Glutamatergic neuron (in vitro differentiated cells): ENCODE results near the gene PAK3. TPM values are rescaled to one million over a fixed set of nuclear protein-coding genes. Genes with fewer than 3 reads are reported as not detected.

Experiments used
- DNase-seq: peaks from one replicate; pipeline ENCODE4 v3.0.0; 2022
- H3K27ac Mint-ChIP-seq: one replicate; pipeline ENCODE4 v1.8.0; 2020; ENCODE audit warnings: mild to moderate bottlenecking, mixed read lengths, inconsistent platforms; ENCODE audit not compliant: unreplicated experiment
- H3K27me3 Mint-ChIP-seq: one replicate; pipeline ENCODE4 v1.8.0; 2020; ENCODE audit warnings: mild to moderate bottlenecking, moderate library complexity, mixed read lengths, inconsistent platforms; ENCODE audit not compliant: unreplicated experiment
- H3K36me3 Mint-ChIP-seq: one replicate; pipeline ENCODE4 v1.8.0; 2020; ENCODE audit warnings: mild to moderate bottlenecking, mixed read lengths, inconsistent platforms; ENCODE audit not compliant: unreplicated experiment
- H3K4me1 Mint-ChIP-seq: one replicate; pipeline ENCODE4 v1.8.0; 2020; ENCODE audit warnings: mild to moderate bottlenecking, low read depth, mixed read lengths, inconsistent platforms; ENCODE audit not compliant: unreplicated experiment
- H3K4me3 Mint-ChIP-seq: one replicate; pipeline ENCODE4 v1.8.0; 2020; ENCODE audit warnings: mild to moderate bottlenecking, mixed read lengths, inconsistent platforms; ENCODE audit not compliant: unreplicated experiment
- H3K9me3 Mint-ChIP-seq: one replicate; pipeline ENCODE4 v1.8.0; 2020; ENCODE audit warnings: mild to moderate bottlenecking, moderate library complexity, mixed read lengths, inconsistent platforms; ENCODE audit not compliant: unreplicated experiment
- total RNA-seq: library from RNA; stranded (reverse); fragmentation: NEBNext Ultra II Directional; extraction: Animal tissue kit (Norgen Biotek cat#: 25700); gene quantifications from one replicate; pipeline ENCODE4 v1.2.1, GENCODE V29; 2021; ENCODE audit not compliant: unreplicated experiment
- TF ChIP-seq, protein P1 (sequence below): fragments of 200-600 bp; sonication (generic); IDR thresholded peaks from one replicate; pipeline ENCODE4 v1.5.0; 2021; ENCODE audit not compliant: partially characterized antibody, unreplicated experiment

PAK3 gene
- total RNA-seq, 1 donor from 2014 or later = 31.5 TPM

DNA sequence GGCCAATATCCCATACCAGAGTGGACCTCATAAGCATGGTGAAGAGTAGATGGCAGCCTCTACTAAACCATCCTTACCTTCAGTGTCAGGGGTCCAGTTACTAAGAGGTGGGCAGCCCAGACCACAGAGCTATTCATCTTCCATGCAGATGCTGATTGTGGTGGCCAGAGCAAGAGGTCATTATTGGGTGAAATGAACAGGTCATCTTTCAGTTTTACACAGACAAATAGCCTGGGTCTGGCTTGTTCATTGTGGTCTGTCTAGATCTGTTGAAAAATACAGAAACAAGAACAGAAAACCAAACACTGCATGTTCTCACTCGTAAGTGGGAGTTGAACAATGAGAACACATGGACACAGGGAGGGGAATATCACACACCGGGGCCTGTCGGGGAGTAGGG is 71.3 kb downstream of the PAK3 start:
- H3K27me3 Mint-ChIP-seq = no peaks in the 10 kb centered on the region

DNA sequence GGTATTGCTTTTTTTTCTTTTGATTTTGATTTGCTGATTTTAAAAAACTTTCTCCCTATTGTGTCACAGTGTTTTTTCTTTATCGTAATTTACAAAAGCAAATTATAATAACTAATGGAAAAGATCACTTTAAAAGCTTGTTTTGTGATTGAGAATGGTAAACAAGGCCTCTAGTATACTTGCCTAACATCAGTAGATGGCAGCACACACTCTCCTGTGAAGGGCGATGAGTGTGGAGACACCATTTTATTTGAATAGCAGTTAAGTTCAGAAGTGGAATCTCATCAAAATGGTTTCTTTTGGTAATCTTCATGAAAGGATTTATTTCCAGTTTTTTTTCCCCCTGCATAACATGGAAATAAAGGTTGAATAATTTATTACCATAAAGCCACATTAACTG is 72.3 kb downstream of the PAK3 start:
- H3K27me3 Mint-ChIP-seq = no peaks in the 10 kb centered on the region
- TF ChIP-seq, protein P1, sequence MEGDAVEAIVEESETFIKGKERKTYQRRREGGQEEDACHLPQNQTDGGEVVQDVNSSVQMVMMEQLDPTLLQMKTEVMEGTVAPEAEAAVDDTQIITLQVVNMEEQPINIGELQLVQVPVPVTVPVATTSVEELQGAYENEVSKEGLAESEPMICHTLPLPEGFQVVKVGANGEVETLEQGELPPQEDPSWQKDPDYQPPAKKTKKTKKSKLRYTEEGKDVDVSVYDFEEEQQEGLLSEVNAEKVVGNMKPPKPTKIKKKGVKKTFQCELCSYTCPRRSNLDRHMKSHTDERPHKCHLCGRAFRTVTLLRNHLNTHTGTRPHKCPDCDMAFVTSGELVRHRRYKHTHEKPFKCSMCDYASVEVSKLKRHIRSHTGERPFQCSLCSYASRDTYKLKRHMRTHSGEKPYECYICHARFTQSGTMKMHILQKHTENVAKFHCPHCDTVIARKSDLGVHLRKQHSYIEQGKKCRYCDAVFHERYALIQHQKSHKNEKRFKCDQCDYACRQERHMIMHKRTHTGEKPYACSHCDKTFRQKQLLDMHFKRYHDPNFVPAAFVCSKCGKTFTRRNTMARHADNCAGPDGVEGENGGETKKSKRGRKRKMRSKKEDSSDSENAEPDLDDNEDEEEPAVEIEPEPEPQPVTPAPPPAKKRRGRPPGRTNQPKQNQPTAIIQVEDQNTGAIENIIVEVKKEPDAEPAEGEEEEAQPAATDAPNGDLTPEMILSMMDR = no peak
- H3K9me3 Mint-ChIP-seq = no peaks in the 10 kb centered on the region
- no peak for DNase-seq
- no peak overlapping the region for H3K4me3 Mint-ChIP-seq
- H3K27ac Mint-ChIP-seq = no peak overlapping the region
- no peaks in the 10 kb centered on the region for H3K4me1 Mint-ChIP-seq
- H3K36me3 Mint-ChIP-seq = no peaks in the 10 kb centered on the region

More for the DNA sequence above, 71.3 kb downstream of the PAK3 start:
- Mint-ChIP-seq H3K36me3 (no peaks in the 10 kb centered on the region), H3K4me1 (no peaks in the 10 kb centered on the region), H3K27ac (no peak overlapping the region), H3K9me3 (no peaks in the 10 kb centered on the region), H3K4me3 (no peak overlapping the region)
- TF ChIP-seq, protein P1 = no peak
- DNase-seq = no peak

DNA sequence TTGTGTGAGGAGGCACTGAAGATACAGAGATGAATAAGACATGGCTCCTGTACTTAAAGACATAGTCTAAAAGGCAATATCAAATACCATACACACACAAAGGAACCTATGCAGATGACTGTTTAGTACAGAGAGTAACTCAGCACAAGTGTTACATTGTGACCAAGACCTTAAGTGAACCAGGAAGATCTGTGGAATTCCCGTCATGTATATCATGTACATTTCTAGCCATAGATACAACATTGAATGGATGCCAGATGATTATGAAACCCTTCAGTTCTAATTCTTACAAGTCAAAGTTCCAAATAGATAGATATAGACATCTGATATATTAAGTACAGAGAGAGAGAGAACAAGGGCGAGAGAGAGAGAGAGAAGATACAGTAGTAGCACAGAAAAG is 73.2 kb downstream of the PAK3 start:
- Mint-ChIP-seq H3K36me3 (no peaks in the 10 kb centered on the region), H3K27ac (no peak overlapping the region)

GRCh38 chrX:111170017-111170416 is 74.0 kb downstream of the PAK3 start:
- Mint-ChIP-seq H3K9me3 (no peaks in the 10 kb centered on the region), H3K36me3 (no peaks in the 10 kb centered on the region), H3K27me3 (no peaks in the 10 kb centered on the region), H3K27ac (no peak overlapping the region), H3K4me1 (no peaks in the 10 kb centered on the region), H3K4me3 (no peak overlapping the region)
- TF ChIP-seq, protein P1 = no peak
- no peak for DNase-seq

More for the DNA sequence above, 73.2 kb downstream of the PAK3 start:
- H3K27me3 Mint-ChIP-seq = no peaks in the 10 kb centered on the region
- DNase-seq = no peak
- H3K4me1 Mint-ChIP-seq = no peaks in the 10 kb centered on the region
- H3K4me3 Mint-ChIP-seq = no peak overlapping the region
- TF ChIP-seq, protein P1 = no peak
- H3K9me3 Mint-ChIP-seq = no peaks in the 10 kb centered on the region

DNA sequence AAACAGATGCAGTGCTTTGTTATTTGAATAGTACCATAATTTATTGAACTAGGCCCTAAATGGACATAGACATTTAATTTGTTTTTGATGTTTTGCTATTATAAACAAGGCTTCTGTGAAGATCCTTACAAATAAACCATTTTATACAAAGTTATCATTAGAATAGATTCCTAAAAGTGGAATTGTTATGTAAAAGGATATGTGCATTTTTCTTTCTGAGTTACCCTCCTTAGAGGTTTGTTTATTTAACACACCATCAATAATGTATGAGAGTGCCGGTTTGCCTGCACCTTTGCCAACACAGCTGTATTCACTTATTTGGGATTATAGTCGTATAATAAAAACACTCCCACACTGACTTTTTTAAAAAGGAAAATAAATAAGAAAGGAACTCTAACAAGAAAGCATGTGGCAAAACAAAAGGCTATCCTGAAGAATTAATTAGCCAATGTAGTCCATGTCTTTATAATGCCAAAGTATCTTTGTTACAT is 84.8 kb downstream of the PAK3 start:
- TF ChIP-seq, protein P1 = no peak
- no peak for DNase-seq
- Mint-ChIP-seq H3K27me3 (no peaks in the 10 kb centered on the region), H3K9me3 (no peaks in the 10 kb centered on the region), H3K27ac (no peak overlapping the region), H3K4me1 (peaks cover 16% of the 10 kb centered on the region), H3K4me3 (no peak overlapping the region), H3K36me3 (no peaks in the 10 kb centered on the region)
